ENCODE results near the gene CBLN3.

DNA sequence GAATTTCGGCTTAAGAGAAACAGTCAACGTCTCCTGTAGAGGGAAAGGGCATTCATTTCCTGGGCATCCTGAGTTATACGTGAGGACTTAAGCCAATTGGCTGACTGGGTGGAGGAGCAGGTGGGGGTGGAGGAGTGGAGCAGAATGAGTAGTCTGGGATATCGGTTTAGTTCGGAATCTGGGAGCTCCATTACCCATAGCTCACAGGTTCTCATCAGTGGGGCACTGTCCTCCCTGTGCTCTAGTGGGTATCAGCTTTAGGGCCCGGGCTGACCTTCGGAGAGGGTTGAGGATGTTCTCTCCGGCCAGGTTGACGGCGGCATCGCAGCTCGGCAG is 12.4 kb upstream of the CBLN3 start:
- TF ChIP-seq, protein P1, sequence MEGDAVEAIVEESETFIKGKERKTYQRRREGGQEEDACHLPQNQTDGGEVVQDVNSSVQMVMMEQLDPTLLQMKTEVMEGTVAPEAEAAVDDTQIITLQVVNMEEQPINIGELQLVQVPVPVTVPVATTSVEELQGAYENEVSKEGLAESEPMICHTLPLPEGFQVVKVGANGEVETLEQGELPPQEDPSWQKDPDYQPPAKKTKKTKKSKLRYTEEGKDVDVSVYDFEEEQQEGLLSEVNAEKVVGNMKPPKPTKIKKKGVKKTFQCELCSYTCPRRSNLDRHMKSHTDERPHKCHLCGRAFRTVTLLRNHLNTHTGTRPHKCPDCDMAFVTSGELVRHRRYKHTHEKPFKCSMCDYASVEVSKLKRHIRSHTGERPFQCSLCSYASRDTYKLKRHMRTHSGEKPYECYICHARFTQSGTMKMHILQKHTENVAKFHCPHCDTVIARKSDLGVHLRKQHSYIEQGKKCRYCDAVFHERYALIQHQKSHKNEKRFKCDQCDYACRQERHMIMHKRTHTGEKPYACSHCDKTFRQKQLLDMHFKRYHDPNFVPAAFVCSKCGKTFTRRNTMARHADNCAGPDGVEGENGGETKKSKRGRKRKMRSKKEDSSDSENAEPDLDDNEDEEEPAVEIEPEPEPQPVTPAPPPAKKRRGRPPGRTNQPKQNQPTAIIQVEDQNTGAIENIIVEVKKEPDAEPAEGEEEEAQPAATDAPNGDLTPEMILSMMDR (IDR thresholded peaks at IDR 0.05; ENCODE audit: low read length), result no peak
- TF ChIP-seq EZH2 (IDR thresholded peaks at IDR 0.05; ENCODE audit: borderline replicate concordance, low read length), result no peak

All from OCI-LY1 (cell line).